H9 (cell line): ENCODE measurements around the gene ITGA8. TPM values are rescaled to one million over a fixed set of nuclear protein-coding genes. Genes with fewer than 3 reads are reported as not detected.

ENCODE experiments used
- DNase-seq: peaks from one replicate; pipeline ENCODE4 v3.0.0-alpha.2; 2017
- H2AFZ ChIP-seq: one replicate; pipeline ENCODE4 v1.6.1; 2013; ENCODE audit warnings: mild to moderate bottlenecking, low read length, control low read depth, moderate library complexity
- H2AK5ac ChIP-seq: 2 replicates; pipeline ENCODE4 v1.6.1; 2013; ENCODE audit warnings: low read length, control low read depth, mixed read lengths; ENCODE audit not compliant: insufficient read length
- H2BK120ac ChIP-seq: one replicate; pipeline ENCODE4 v1.6.1; 2013; ENCODE audit warnings: low read depth, mild to moderate bottlenecking, low read length, control low read depth, inconsistent platforms; ENCODE audit not compliant: poor library complexity, severe bottlenecking
- H2BK12ac ChIP-seq: 2 replicates; pipeline ENCODE4 v1.6.1; 2013; ENCODE audit warnings: low read length, control low read depth, mixed read lengths, low read depth; ENCODE audit not compliant: insufficient read length
- H2BK15ac ChIP-seq: 2 replicates; pipeline ENCODE4 v1.6.1; 2013; ENCODE audit warnings: low read depth, low read length, control low read depth
- H2BK20ac ChIP-seq: one replicate; pipeline ENCODE4 v1.6.1; 2013; ENCODE audit warnings: low read depth, mild to moderate bottlenecking, low read length, control low read depth, inconsistent platforms; ENCODE audit not compliant: poor library complexity, severe bottlenecking
- H2BK5ac ChIP-seq: 2 replicates; pipeline ENCODE4 v1.6.1; 2013; ENCODE audit warnings: low read length, control low read depth, mixed read lengths; ENCODE audit not compliant: insufficient read length
- H3K14ac ChIP-seq: 2 replicates; pipeline ENCODE4 v1.6.1; 2013; ENCODE audit warnings: low read length, control low read depth; ENCODE audit not compliant: insufficient read depth
- H3K18ac ChIP-seq: 2 replicates; pipeline ENCODE4 v1.6.1; 2013; ENCODE audit warnings: low read depth, mild to moderate bottlenecking, mixed read lengths, low read length, control low read depth; ENCODE audit not compliant: insufficient read length
- H3K23ac ChIP-seq: 2 replicates; pipeline ENCODE4 v1.6.1; 2013; ENCODE audit warnings: low read length, control low read depth, mixed read lengths, low read depth; ENCODE audit not compliant: insufficient read length
- H3K23me2 ChIP-seq: 2 replicates; pipeline ENCODE4 v1.6.1; 2013; ENCODE audit warnings: low read depth, mild to moderate bottlenecking, mixed read lengths, low read length, control low read depth; ENCODE audit not compliant: insufficient read length, poor library complexity, severe bottlenecking
- H3K27ac ChIP-seq: 2 replicates; pipeline ENCODE4 v1.5.1; 2013; ENCODE audit warnings: low read length, control low read depth, mixed read lengths, low read depth; ENCODE audit not compliant: insufficient read length
- H3K27me3 ChIP-seq: 2 replicates; pipeline ENCODE4 v1.6.1; 2013; ENCODE audit warnings: low read length, control low read depth, inconsistent platforms; ENCODE audit not compliant: insufficient read depth
- H3K4ac ChIP-seq: 2 replicates; pipeline ENCODE4 v1.6.1; 2013; ENCODE audit warnings: low read depth, mild to moderate bottlenecking, control low read depth, inconsistent platforms, low read length, moderate library complexity
- H3K4me1 ChIP-seq: 2 replicates; pipeline ENCODE4 v1.6.1; 2013; ENCODE audit warnings: low read length, control low read depth, inconsistent platforms; ENCODE audit not compliant: insufficient read depth
- H3K4me2 ChIP-seq: 2 replicates; pipeline ENCODE4 v1.6.1; 2013; ENCODE audit warnings: low read length, control low read depth, mixed read lengths; ENCODE audit not compliant: insufficient read length, insufficient read depth
- H3K56ac ChIP-seq: 2 replicates; pipeline ENCODE4 v1.6.1; 2013; ENCODE audit warnings: low read depth, mild to moderate bottlenecking, mixed read lengths, low read length, control low read depth; ENCODE audit not compliant: insufficient read length
- H3K79me1 ChIP-seq: 2 replicates; pipeline ENCODE4 v1.6.1; 2013; ENCODE audit warnings: low read depth, mild to moderate bottlenecking, moderate library complexity, low read length, control low read depth, inconsistent platforms; ENCODE audit not compliant: insufficient read depth, poor library complexity, severe bottlenecking
- H3K79me2 ChIP-seq: 2 replicates; pipeline ENCODE4 v1.6.1; 2013; ENCODE audit warnings: low read length, control low read depth, inconsistent platforms; ENCODE audit not compliant: insufficient read depth
- H3K9ac ChIP-seq: 2 replicates; pipeline ENCODE4 v1.6.1; 2013; ENCODE audit warnings: low read length, control low read depth, mixed read lengths; ENCODE audit not compliant: insufficient read length; ENCODE audit errors: extremely low read depth
- H3K9me3 ChIP-seq: one replicate; pipeline ENCODE4 v1.6.1; 2013; ENCODE audit warnings: low read depth, low read length, inconsistent platforms; ENCODE audit not compliant: control insufficient read depth
- H3T11ph ChIP-seq: one replicate; pipeline ENCODE4 v1.6.1; 2013; ENCODE audit warnings: mild to moderate bottlenecking, low read length, control low read depth, inconsistent platforms
- H4K20me1 ChIP-seq: one replicate; pipeline ENCODE4 v1.6.1; 2013; ENCODE audit not compliant: control insufficient read depth, insufficient read length, insufficient read depth
- H4K5ac ChIP-seq: 2 replicates; pipeline ENCODE4 v1.6.1; 2013; ENCODE audit warnings: low read depth, mild to moderate bottlenecking, mixed read lengths, low read length, control low read depth; ENCODE audit not compliant: insufficient read length
- H4K8ac ChIP-seq: replicated peaks from 2 replicates; pipeline ENCODE4 v1.6.1; 2013; ENCODE audit warnings: low read length, control low read depth, mixed read lengths, low read depth; ENCODE audit not compliant: insufficient read length
- H4K91ac ChIP-seq: 2 replicates; pipeline ENCODE4 v1.6.1; 2013; ENCODE audit warnings: low read depth, mild to moderate bottlenecking, moderate library complexity, mixed read lengths, low read length, control low read depth; ENCODE audit not compliant: insufficient read length
- H3K27ac Mint-ChIP-seq, 3 experiments: 2 replicates in 2 of 3; 3 replicates in 1 of 3; pipeline ENCODE4 v1.8.0; 2020 to 2021; ENCODE audit warnings: mixed read lengths in 3 of 3, mild to moderate bottlenecking in 1 of 3, moderate library complexity in 1 of 3
- H3K27me3 Mint-ChIP-seq: 2 replicates; pipeline ENCODE4 v1.8.0; 2021; ENCODE audit warnings: low read depth, mild to moderate bottlenecking, moderate library complexity, mixed read lengths
- H3K36me3 Mint-ChIP-seq, 3 experiments: 2 replicates in 2 of 3; 3 replicates in 1 of 3; pipeline ENCODE4 v1.8.0; 2020 to 2021; ENCODE audit warnings: low read depth in 3 of 3, mixed read lengths in 3 of 3; ENCODE audit not compliant: insufficient read depth in 1 of 3
- H3K4me1 Mint-ChIP-seq, 2 experiments: 2 replicates each; pipeline ENCODE4 v1.8.0; 2020; ENCODE audit warnings: mixed read lengths in 2 of 2
- H3K4me3 Mint-ChIP-seq, 2 experiments: 2 replicates in 1 of 2; 3 replicates in 1 of 2; pipeline ENCODE4 v1.8.0; 2020 to 2021; ENCODE audit warnings: mild to moderate bottlenecking in 2 of 2, mixed read lengths in 2 of 2, moderate library complexity in 1 of 2
- H3K9me3 Mint-ChIP-seq, 2 experiments: 2 replicates in 1 of 2; 3 replicates in 1 of 2; pipeline ENCODE4 v1.8.0; 2020; ENCODE audit warnings: mild to moderate bottlenecking in 2 of 2, mixed read lengths in 2 of 2, moderate library complexity in 1 of 2
- CTCF ChIP-seq: fragments of 200-600 bp; sonication (generic); conservative IDR thresholded peaks from 3 replicates; pipeline ENCODE4 v1.8.0; 2021; ENCODE audit warnings: antibody characterized with exemption, mild to moderate bottlenecking
- WGBS: extraction: QIAGEN DNeasy Blood & Tissue Kit; methylation state at CpG from one replicate; pipeline ENCODE4 v1.1.7; 2013; ENCODE audit warnings: missing lambda C conversion rate, low lambda C conversion rate, mixed read lengths; ENCODE audit not compliant: insufficient read length; ENCODE audit errors: extremely low coverage; 5-methylcytosine and 5-hydroxymethylcytosine counted together
- total RNA-seq: library from RNA; stranded (reverse); gene quantifications from 2 replicates; pipeline ENCODE4 v1.2.1, GENCODE V29; 2021

ITGA8 gene
- total RNA-seq, 1 experiment from 2014 or later = not detected

- no peak overlapping the region for H4K91ac ChIP-seq
- H2BK15ac ChIP-seq = no peak overlapping the region
- H3K56ac ChIP-seq = no peak overlapping the region
- H2BK20ac ChIP-seq = no peak overlapping the region
- H4K5ac ChIP-seq = no peak overlapping the region
- H3K4ac ChIP-seq = no peak overlapping the region
- no peaks in the 10 kb centered on the region for H3K27me3 ChIP-seq
- no peak overlapping the region for H4K8ac ChIP-seq
- no peak overlapping the region for H3K4me2 ChIP-seq
- no peak overlapping the region for H2BK120ac ChIP-seq
- H3K36me3 Mint-ChIP-seq = no peaks in the 10 kb centered on the region
- no peak overlapping the region for H2BK12ac ChIP-seq
- no peak overlapping the region for H3K14ac ChIP-seq
- H3K9me3 ChIP-seq = no peaks in the 10 kb centered on the region
- H2BK5ac ChIP-seq = no peak overlapping the region
- H3K4me1 Mint-ChIP-seq = peaks cover 6% of the 10 kb centered on the region in 2 experiments
- DNase-seq = no peak
- H3T11ph ChIP-seq = no peak overlapping the region
- no peak overlapping the region for H3K9ac ChIP-seq
- no peak overlapping the region for H3K18ac ChIP-seq
- H2AFZ ChIP-seq = no peak overlapping the region
- H3K79me1 ChIP-seq = no peaks in the 10 kb centered on the region
- no peak overlapping the region for H3K27ac ChIP-seq
- H4K20me1 ChIP-seq = no peaks in the 10 kb centered on the region
- no peak overlapping the region for H3K27ac Mint-ChIP-seq
- TF ChIP-seq CTCF = no peak
- no CpG with 5 or more reads among the region's 6 CpGs for WGBS
- H3K23ac ChIP-seq = no peak overlapping the region
- no peaks in the 10 kb centered on the region for H3K23me2 ChIP-seq
- H3K9me3 Mint-ChIP-seq = no peaks in the 10 kb centered on the region
- H2AK5ac ChIP-seq = no peak overlapping the region
- H3K79me2 ChIP-seq = no peaks in the 10 kb centered on the region
- no peaks in the 10 kb centered on the region for H3K4me1 ChIP-seq
- H3K4me3 Mint-ChIP-seq = no peak overlapping the region
- H3K27me3 Mint-ChIP-seq = peaks cover 5% of the 10 kb centered on the region
Measured at GRCh38 chr10:15572531-15573045, 147.1 kb downstream of the ITGA8 start.
